Parathyroid adenoma (tissue), 2 donors: ENCODE measurements around the gene STX8.

ENCODE experiments used
- H2AFZ ChIP-seq: fragments of 300-600 bp; sonication (generic); one replicate; pipeline ENCODE4 v1.7.0; 2017; ENCODE audit warnings: antibody characterized with exemption, mild to moderate bottlenecking
- H3K27ac ChIP-seq: fragments of 300-600 bp; sonication (generic); one replicate; pipeline ENCODE4 v1.7.0; 2017
- H3K27me3 ChIP-seq: fragments of 300-600 bp; sonication (generic); one replicate; pipeline ENCODE4 v1.7.0; 2017; ENCODE audit warnings: low read length; ENCODE audit not compliant: control insufficient read depth, insufficient read depth
- H3K36me3 ChIP-seq: fragments of 300-600 bp; sonication (generic); one replicate; pipeline ENCODE4 v1.7.0; 2017; ENCODE audit warnings: low read length; ENCODE audit not compliant: control insufficient read depth, insufficient read depth
- H3K4me1 ChIP-seq: fragments of 300-600 bp; sonication (generic); one replicate; pipeline ENCODE4 v1.7.0; 2017; ENCODE audit warnings: control low read depth
- H3K4me2 ChIP-seq: fragments of 300-600 bp; sonication (generic); one replicate; pipeline ENCODE4 v1.7.0; 2017; ENCODE audit warnings: low read length
- H3K4me3 ChIP-seq: fragments of 300-600 bp; sonication (generic); one replicate; pipeline ENCODE4 v1.7.0; 2017; ENCODE audit warnings: low read depth, low read length
- H3K79me2 ChIP-seq: fragments of 300-600 bp; sonication (generic); one replicate; pipeline ENCODE4 v1.7.0; 2017; ENCODE audit warnings: control low read depth
- H3K9ac ChIP-seq: fragments of 300-600 bp; sonication (generic); one replicate; pipeline ENCODE4 v1.7.0; 2017; ENCODE audit warnings: mild to moderate bottlenecking
- H3K9me3 ChIP-seq: fragments of 300-600 bp; sonication (generic); one replicate; pipeline ENCODE4 v1.7.0; 2017; ENCODE audit warnings: low read length; ENCODE audit not compliant: control insufficient read depth
- TF ChIP-seq, protein P1 (sequence below): fragments of 300-600 bp; sonication (generic); IDR thresholded peaks from one replicate; pipeline ENCODE4 v1.7.0; 2017; ENCODE audit warnings: antibody characterized with exemption, mild to moderate bottlenecking
- donor health status: primary hyperparathyroidism.

STX8 gene

DNA sequence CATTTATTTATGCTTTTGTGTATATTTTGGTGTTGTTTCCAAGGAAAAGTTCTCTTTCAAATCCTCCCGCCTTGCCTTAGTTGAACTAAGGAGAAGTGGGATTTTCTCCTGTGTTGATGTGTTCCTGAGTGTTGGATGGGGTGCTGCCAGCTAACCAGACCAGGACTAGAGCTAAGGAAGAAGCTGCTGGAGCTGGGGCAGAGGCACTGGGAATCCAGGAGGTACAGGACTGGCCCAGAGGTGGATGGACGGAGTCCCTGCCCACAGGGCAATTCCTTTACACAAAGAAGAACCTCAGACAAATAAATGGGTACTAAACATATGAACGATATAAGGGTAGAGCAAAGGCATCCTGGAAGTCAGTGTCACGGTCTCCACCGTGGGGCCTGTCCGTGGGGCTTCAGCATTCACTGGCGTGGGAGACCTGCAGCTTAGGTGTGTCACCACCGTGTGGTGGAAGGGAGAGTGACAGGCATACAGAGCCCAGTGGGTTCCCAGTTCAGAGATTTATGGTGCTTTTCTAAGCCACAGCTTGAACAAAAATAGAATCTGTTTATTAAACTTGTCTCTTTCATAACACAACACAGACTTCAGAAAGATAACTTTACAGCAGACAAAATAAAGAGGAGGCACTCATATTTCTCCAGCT, 283.6 kb downstream of the STX8 start:
- H3K4me1 ChIP-seq = no peaks in the 10 kb centered on the region
- no peaks in the 10 kb centered on the region for H3K79me2 ChIP-seq
- no peaks in the 10 kb centered on the region for H3K36me3 ChIP-seq
- no peak overlapping the region for H3K27ac ChIP-seq
- no peaks in the 10 kb centered on the region for H3K9me3 ChIP-seq
- H3K9ac ChIP-seq = no peak overlapping the region
- H2AFZ ChIP-seq = no peak overlapping the region
- TF ChIP-seq, protein P1, sequence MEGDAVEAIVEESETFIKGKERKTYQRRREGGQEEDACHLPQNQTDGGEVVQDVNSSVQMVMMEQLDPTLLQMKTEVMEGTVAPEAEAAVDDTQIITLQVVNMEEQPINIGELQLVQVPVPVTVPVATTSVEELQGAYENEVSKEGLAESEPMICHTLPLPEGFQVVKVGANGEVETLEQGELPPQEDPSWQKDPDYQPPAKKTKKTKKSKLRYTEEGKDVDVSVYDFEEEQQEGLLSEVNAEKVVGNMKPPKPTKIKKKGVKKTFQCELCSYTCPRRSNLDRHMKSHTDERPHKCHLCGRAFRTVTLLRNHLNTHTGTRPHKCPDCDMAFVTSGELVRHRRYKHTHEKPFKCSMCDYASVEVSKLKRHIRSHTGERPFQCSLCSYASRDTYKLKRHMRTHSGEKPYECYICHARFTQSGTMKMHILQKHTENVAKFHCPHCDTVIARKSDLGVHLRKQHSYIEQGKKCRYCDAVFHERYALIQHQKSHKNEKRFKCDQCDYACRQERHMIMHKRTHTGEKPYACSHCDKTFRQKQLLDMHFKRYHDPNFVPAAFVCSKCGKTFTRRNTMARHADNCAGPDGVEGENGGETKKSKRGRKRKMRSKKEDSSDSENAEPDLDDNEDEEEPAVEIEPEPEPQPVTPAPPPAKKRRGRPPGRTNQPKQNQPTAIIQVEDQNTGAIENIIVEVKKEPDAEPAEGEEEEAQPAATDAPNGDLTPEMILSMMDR = peak; percentile 52
- H3K27me3 ChIP-seq = no peaks in the 10 kb centered on the region
- H3K4me2 ChIP-seq = no peak overlapping the region
- no peak overlapping the region for H3K4me3 ChIP-seq

DNA sequence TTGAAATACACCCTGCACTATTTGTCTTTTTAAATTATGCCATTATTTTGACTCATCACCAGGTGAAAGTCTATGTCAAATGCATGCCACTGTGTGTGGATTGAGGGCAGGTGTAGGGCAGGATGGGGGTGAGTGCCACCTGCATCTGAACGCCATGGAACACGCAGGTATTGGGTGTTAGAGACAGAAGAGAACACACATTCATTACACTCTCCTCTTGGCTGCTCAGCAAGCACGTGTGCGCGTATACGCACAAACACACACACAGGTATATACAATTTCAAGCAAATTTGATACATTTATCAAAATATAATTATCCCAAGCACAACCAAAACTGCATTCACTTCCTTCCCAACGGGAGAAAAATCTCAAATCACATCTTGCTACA, 285.4 kb downstream of the STX8 start:
- Histone ChIP-seq H3K36me3 (no peaks in the 10 kb centered on the region), H3K79me2 (no peaks in the 10 kb centered on the region), H3K9me3 (no peaks in the 10 kb centered on the region), H3K4me3 (no peak overlapping the region), H3K4me2 (no peak overlapping the region), H3K9ac (no peak overlapping the region), H3K4me1 (no peaks in the 10 kb centered on the region), H2AFZ (no peak overlapping the region), H3K27me3 (no peaks in the 10 kb centered on the region), H3K27ac (no peak overlapping the region)
- TF ChIP-seq, protein P1 = no peak

DNA sequence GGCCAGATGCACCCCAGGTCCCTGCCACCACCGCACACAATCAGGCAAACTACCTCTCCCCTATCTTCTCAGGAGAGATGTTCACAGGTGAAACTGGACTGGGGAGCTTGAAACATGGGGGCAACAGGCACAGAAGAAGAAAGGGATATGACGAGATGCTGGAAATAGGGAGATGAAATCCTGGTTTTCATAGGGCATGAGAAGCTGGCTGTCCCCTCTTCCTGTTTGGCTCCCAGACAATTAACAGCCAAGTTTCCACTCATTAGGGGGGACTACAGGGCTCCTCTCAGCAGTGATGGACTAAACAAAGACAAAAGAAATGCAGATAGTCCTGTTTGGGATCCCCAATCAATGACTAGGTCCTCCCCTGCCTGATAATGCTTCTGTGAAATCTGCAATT, 288.3 kb downstream of the STX8 start:
- Histone ChIP-seq H3K4me3 (no peak overlapping the region), H3K4me2 (no peak overlapping the region), H3K9me3 (no peaks in the 10 kb centered on the region), H3K27ac (no peak overlapping the region), H2AFZ (no peak overlapping the region), H3K36me3 (no peaks in the 10 kb centered on the region), H3K79me2 (no peaks in the 10 kb centered on the region), H3K9ac (no peak overlapping the region), H3K27me3 (no peaks in the 10 kb centered on the region), H3K4me1 (no peaks in the 10 kb centered on the region)
- TF ChIP-seq, protein P1 = no peak

DNA sequence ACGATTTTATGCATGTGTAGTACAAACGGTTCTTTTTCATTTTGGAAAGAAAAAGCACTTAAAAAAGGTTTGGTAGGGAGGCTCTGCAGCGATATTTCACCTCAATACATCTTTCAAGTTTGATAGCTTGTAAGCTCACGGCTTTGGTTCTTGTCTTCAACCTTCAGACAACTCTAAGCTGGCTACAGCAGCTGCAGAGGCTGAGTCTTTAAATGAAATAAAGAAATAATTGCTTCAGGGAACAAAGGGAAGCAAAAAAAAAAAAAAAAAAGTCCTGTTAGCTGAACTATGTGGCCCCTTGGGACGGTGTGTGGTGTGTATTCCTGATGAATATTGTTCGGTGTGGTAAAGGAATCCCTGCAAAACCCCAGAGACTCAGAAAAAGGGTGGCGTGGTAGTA, 289.2 kb downstream of the STX8 start:
- H3K27ac ChIP-seq = no peak overlapping the region
- no peaks in the 10 kb centered on the region for H3K79me2 ChIP-seq
- H3K27me3 ChIP-seq = no peaks in the 10 kb centered on the region
- no peak overlapping the region for H3K4me3 ChIP-seq
- H3K4me1 ChIP-seq = no peaks in the 10 kb centered on the region
- no peaks in the 10 kb centered on the region for H3K9me3 ChIP-seq
- H3K36me3 ChIP-seq = no peaks in the 10 kb centered on the region
- TF ChIP-seq, protein P1 = no peak
- no peak overlapping the region for H3K4me2 ChIP-seq
- no peak overlapping the region for H2AFZ ChIP-seq
- no peak overlapping the region for H3K9ac ChIP-seq
